IMR-90 (cell line): ENCODE data around the gene ANKRD18B. TPM values are rescaled to one million over a fixed set of nuclear protein-coding genes. Genes with fewer than 3 reads are reported as not detected.
"Not testable (repeated sequence)": the region's sequence is repeated elsewhere in the genome, so short reads cannot be mapped to it uniquely, and the experiment has no call there.

ENCODE experiments used
- ATAC-seq: fragments of 200-7000 bp; cut with Tn5 transposase; 2 replicates; pipeline ENCODE4 v1.9.1; 2020; ENCODE audit warnings: low read depth, mild to moderate bottlenecking, moderate library complexity
- BruUV-seq: library from RNA; stranded (reverse); fragments of 400-500 nt; replicated peaks from 2 replicates; lab custom pipeline; 2021; lab: Mats Ljungman, UMichigan
- CTCF ChIA-PET: fragments of 300-600 bp; formaldehyde crosslinking; extraction: SDS; loops from one replicate; lab custom pipeline; 2021; ENCODE audit warnings: antibody characterized with exemption; lab: Yijun Ruan, JAX
- POLR2A ChIA-PET: fragments of 300-600 bp; sonication (Branson Sonifier 250); formaldehyde crosslinking; loops from one replicate; lab custom pipeline; 2022; ENCODE audit warnings: antibody characterized with exemption; ENCODE audit not compliant: unreplicated experiment; lab: Charles Lee
- DNase-seq: peaks from one replicate; pipeline ENCODE4 v3.0.0; 2013
- H2AFZ ChIP-seq: replicated peaks from 2 replicates; pipeline ENCODE3; 2013; ENCODE audit warnings: low read length, mild to moderate bottlenecking; ENCODE audit not compliant: poor library complexity
- H2AK5ac ChIP-seq: 2 replicates; pipeline ENCODE4 v1.6.1; 2013; ENCODE audit warnings: low read depth, low read length, inconsistent platforms
- H2AK9ac ChIP-seq: replicated peaks from 2 replicates; pipeline ENCODE3; 2013; ENCODE audit warnings: mild to moderate bottlenecking, low read depth, low read length, moderate library complexity; ENCODE audit not compliant: poor library complexity
- H2BK120ac ChIP-seq: 2 replicates; pipeline ENCODE4 v1.6.1; 2013; ENCODE audit warnings: low read depth, low read length, inconsistent platforms
- H2BK15ac ChIP-seq: 3 replicates; pipeline ENCODE4 v1.6.1; 2013; ENCODE audit warnings: low read depth, low read length, inconsistent platforms
- H2BK20ac ChIP-seq: 2 replicates; pipeline ENCODE4 v1.6.1; 2013; ENCODE audit warnings: low read depth, mild to moderate bottlenecking, inconsistent platforms, low read length, moderate library complexity
- H2BK5ac ChIP-seq: 2 replicates; pipeline ENCODE4 v1.6.1; 2013; ENCODE audit warnings: mild to moderate bottlenecking, low read depth, low read length, inconsistent platforms; ENCODE audit not compliant: poor library complexity, severe bottlenecking
- H3K14ac ChIP-seq: replicated peaks from 2 replicates; pipeline ENCODE4 v1.6.1; 2013; ENCODE audit warnings: low read depth, low read length, inconsistent platforms
- H3K18ac ChIP-seq: 2 replicates; pipeline ENCODE4 v1.6.1; 2013; ENCODE audit warnings: low read depth, low read length, control low read depth
- H3K23ac ChIP-seq: 2 replicates; pipeline ENCODE4 v1.6.1; 2013; ENCODE audit warnings: low read depth, low read length, inconsistent platforms
- H3K27ac ChIP-seq: 2 replicates; pipeline ENCODE4 v1.5.1; 2013; ENCODE audit warnings: mild to moderate bottlenecking, control low read depth, low read length; ENCODE audit not compliant: insufficient read depth
- H3K27me3 ChIP-seq: 2 replicates; pipeline ENCODE4 v1.6.1; 2013; ENCODE audit warnings: low read length; ENCODE audit not compliant: control insufficient read depth, insufficient read depth
- H3K36me3 ChIP-seq: 2 replicates; pipeline ENCODE4 v1.6.1; 2013; ENCODE audit warnings: low read length, mixed read lengths; ENCODE audit not compliant: control insufficient read depth, insufficient read depth
- H3K4ac ChIP-seq: 2 replicates; pipeline ENCODE4 v1.6.1; 2013; ENCODE audit warnings: low read depth, low read length, inconsistent platforms
- H3K4me1 ChIP-seq: 2 replicates; pipeline ENCODE4 v1.6.1; 2013; ENCODE audit warnings: low read length, mixed read lengths; ENCODE audit not compliant: control insufficient read depth, insufficient read depth
- H3K4me2 ChIP-seq: 2 replicates; pipeline ENCODE4 v1.6.1; 2013; ENCODE audit warnings: low read depth, mild to moderate bottlenecking, control low read depth, low read length, moderate library complexity
- H3K4me3 ChIP-seq: 2 replicates; pipeline ENCODE4 v1.5.1; 2013; ENCODE audit warnings: low read depth, mild to moderate bottlenecking, control low read depth, low read length, moderate library complexity; ENCODE audit not compliant: insufficient read depth
- H3K56ac ChIP-seq: 2 replicates; pipeline ENCODE4 v1.6.1; 2013; ENCODE audit warnings: low read length, inconsistent platforms; ENCODE audit not compliant: insufficient read depth; ENCODE audit errors: extremely low read depth
- H3K79me1 ChIP-seq, 2 experiments: 2 replicates each; pipeline ENCODE4 v1.6.1; 2013; ENCODE audit warnings: low read length in 2 of 2, inconsistent platforms in 1 of 2, low read depth in 1 of 2
- H3K9ac ChIP-seq: 2 replicates; pipeline ENCODE4 v1.6.1; 2013; ENCODE audit warnings: low read depth, low read length, control low read depth
- H3K9me1 ChIP-seq: 2 replicates; pipeline ENCODE4 v1.6.1; 2013; ENCODE audit warnings: low read length, inconsistent platforms; ENCODE audit not compliant: insufficient read depth
- H3K9me3 ChIP-seq: 2 replicates; pipeline ENCODE4 v1.6.1; 2013; ENCODE audit warnings: low read length; ENCODE audit not compliant: control insufficient read depth, insufficient read depth
- H4K20me1 ChIP-seq: 2 replicates; pipeline ENCODE4 v1.6.1; 2013; ENCODE audit warnings: low read length, inconsistent platforms; ENCODE audit not compliant: insufficient read depth
- H4K5ac ChIP-seq: 2 replicates; pipeline ENCODE4 v1.6.1; 2013; ENCODE audit warnings: mild to moderate bottlenecking, low read depth, low read length, control low read depth
- H4K8ac ChIP-seq, 2 experiments: 2 replicates each; pipeline ENCODE4 v1.6.1; 2013; ENCODE audit warnings: low read depth in 2 of 2, low read length in 2 of 2, control low read depth in 1 of 2, inconsistent platforms in 1 of 2
- H4K91ac ChIP-seq: 2 replicates; pipeline ENCODE4 v1.6.1; 2013; ENCODE audit warnings: low read depth, low read length, inconsistent platforms; ENCODE audit not compliant: insufficient read depth
- CTCF ChIP-seq: conservative IDR thresholded peaks from 2 replicates; pipeline ENCODE4 v1.5.1; 2012; ENCODE audit warnings: mild to moderate bottlenecking, low read depth, low read length, improper control_type of control experiment
- RAD21 ChIP-seq: IDR thresholded peaks from 2 replicates; pipeline ENCODE4 v1.6.1; 2012; ENCODE audit warnings: low read length, improper control_type of control experiment
- WGBS, 2 experiments: methylation state at CpG; one replicate each; pipeline versions ENCODE4 v1.1.5 to v1.1.7; 2013; ENCODE audit warnings: missing lambda C conversion rate in 2 of 2; ENCODE audit not compliant: insufficient read length in 1 of 2; ENCODE audit errors: extremely low coverage in 2 of 2; 5-methylcytosine and 5-hydroxymethylcytosine counted together
- dilution Hi-C: fragments of 300-500 bp; cut with HindIII; formaldehyde crosslinking; loops from one replicate; pipeline ENCODE4 v1.14.3; 2018; ENCODE audit warnings: low sequenced_read_pairs; ENCODE audit not compliant: unreplicated experiment
- in situ Hi-C: fragments of 300-500 bp; cut with MboI; formaldehyde crosslinking; loops from 3 replicates; pipeline ENCODE4 v1.14.3; 2019; ENCODE audit warnings: low sequenced_read_pairs, inconsistent platforms, mixed read lengths
- intact Hi-C: fragments of 100-400 bp; cut with micrococcal nuclease; formaldehyde crosslinking; loops from 2 replicates; pipeline ENCODE4 v1.10.0; 2022
- polyA plus RNA-seq, 3 experiments: library from polyadenylated mRNA; depleted of rRNA; stranded (reverse); fragments of >200 nt; gene quantifications; 2 replicates each; pipeline ENCODE4 v1.2.3, GENCODE V29; 2012; ENCODE audit warnings: low replicate concordance in 1 of 3
- total RNA-seq: library from RNA; depleted of rRNA; stranded (reverse); fragments of >200 nt; gene quantifications from 2 replicates; pipeline ENCODE4 v1.2.3, GENCODE V29; 2012

ANKRD18B gene
- total and polyA plus RNA-seq, 2 of the 4 experiments (the other 2 are of a cell fraction), result 7.1 to 13.4 TPM

- H3K4me3 ChIP-seq, H4K5ac ChIP-seq, H2BK15ac ChIP-seq, H3K23ac ChIP-seq, H3K4me2 ChIP-seq, H3K4ac ChIP-seq, H3K14ac ChIP-seq, H2AK9ac ChIP-seq, H4K20me1 ChIP-seq, H4K8ac ChIP-seq, in situ Hi-C loops, H2BK5ac ChIP-seq, H2AK5ac ChIP-seq, H3K4me1 ChIP-seq, H3K18ac ChIP-seq, H3K9me1 ChIP-seq, dilution Hi-C loops, H3K79me1 ChIP-seq, H3K56ac ChIP-seq, H3K27ac ChIP-seq, H4K91ac ChIP-seq, H2AFZ ChIP-seq, H3K9ac ChIP-seq, H2BK120ac ChIP-seq, H3K36me3 ChIP-seq, H2BK20ac ChIP-seq, intact Hi-C loops, BruUV-seq, POLR2A ChIA-PET, H3K27me3 ChIP-seq, H3K9me3 ChIP-seq: not testable (repeated sequence)
- CTCF ChIA-PET, result interaction anchor here (0.6 kb wide), 1 partner anchor 16 kb away, joined by 3 read pairs; no protein-coding TSS in a partner anchor
- ATAC-seq (peak; percentile 79), DNase-seq (peak; percentile 29)
- TF ChIP-seq RAD21 (peak; percentile 32; the same call in 1 of the 2 replicates), CTCF (peak; percentile 39)
- WGBS, 2 experiments, result 0% methylated on average over 1 of the region's 3 CpGs; no CpG with 5 or more reads in 1 of the 2 experiments
Observed at GRCh38 chr9:33604249-33604648, 80.2 kb downstream of the ANKRD18B start.

GRCh38 chr9:33604936-33605335 is 80.9 kb downstream of the ANKRD18B start:
- BruUV-seq, H3K79me1 ChIP-seq, H2AK9ac ChIP-seq, H3K9me1 ChIP-seq, POLR2A ChIA-PET, H2BK20ac ChIP-seq, H3K4me3 ChIP-seq, H4K5ac ChIP-seq, H2AFZ ChIP-seq, H3K4ac ChIP-seq, intact Hi-C loops, H3K23ac ChIP-seq, dilution Hi-C loops, H4K91ac ChIP-seq, H2BK15ac ChIP-seq, H3K27ac ChIP-seq, H3K9ac ChIP-seq, H2BK120ac ChIP-seq, H3K56ac ChIP-seq, H4K20me1 ChIP-seq, H3K27me3 ChIP-seq, H4K8ac ChIP-seq, H3K14ac ChIP-seq, H2AK5ac ChIP-seq, H3K9me3 ChIP-seq, H2BK5ac ChIP-seq, in situ Hi-C loops, H3K36me3 ChIP-seq, CTCF ChIA-PET, H3K4me2 ChIP-seq, H3K18ac ChIP-seq, H3K4me1 ChIP-seq: not testable (repeated sequence)
- DNase-seq, result peak; percentile 42
- WGBS, 2 experiments, result no CpG with 5 or more reads among the region's 4 CpGs
- peak; percentile 44 for ATAC-seq
